Skeletal muscle satellite cell (primary cell): ENCODE data around the gene CMTM2. TPM values are rescaled to one million over a fixed set of nuclear protein-coding genes. Genes with fewer than 3 reads are reported as not detected.
"Not testable (repeated sequence)": the region's sequence is repeated elsewhere in the genome, so short reads cannot be mapped to it uniquely, and the experiment has no call there.

Source experiments
- H3K27me3 ChIP-seq: 2 replicates; pipeline ENCODE4 v1.7.0; 2013; ENCODE audit warnings: low read length; ENCODE audit not compliant: control insufficient read depth, insufficient read depth
- H3K36me3 ChIP-seq: 2 replicates; pipeline ENCODE4 v1.7.0; 2013; ENCODE audit warnings: mild to moderate bottlenecking, control low read depth, low read length; ENCODE audit not compliant: insufficient read depth
- H3K4me1 ChIP-seq: 2 replicates; pipeline ENCODE4 v1.7.0; 2013; ENCODE audit warnings: low read length; ENCODE audit not compliant: control insufficient read depth, insufficient read depth
- H3K4me2 ChIP-seq: 2 replicates; pipeline ENCODE4 v1.7.0; 2013; ENCODE audit warnings: mild to moderate bottlenecking, low read length
- H3K4me3 ChIP-seq: 2 replicates; pipeline ENCODE4 v1.7.0; 2013; ENCODE audit warnings: low read length
- H3K9ac ChIP-seq: 2 replicates; pipeline ENCODE4 v1.7.0; 2013; ENCODE audit warnings: mild to moderate bottlenecking, low read depth, low read length, moderate library complexity
- H3K9me3 ChIP-seq: replicated peaks from 2 replicates; pipeline ENCODE4 v1.7.0; 2013; ENCODE audit warnings: mild to moderate bottlenecking, control low read depth, low read length
- small RNA-seq: library from RNA; depleted of rRNA; stranded (forward); fragments of <200 nt; gene quantifications from one replicate; pipeline ENCODE3, GENCODE V24; 2012

CMTM2 gene

GRCh38 chr16:66627611-66628378 lies 48.5 kb downstream of the CMTM2 start:
- not testable (repeated sequence) for H3K36me3 ChIP-seq, H3K4me2 ChIP-seq, H3K4me3 ChIP-seq

GRCh38 chr16:66629856-66630255 lies 50.6 kb downstream of the CMTM2 start:
- Histone ChIP-seq H3K4me1 (no peaks in the 10 kb centered on the region), H3K27me3 (no peaks in the 10 kb centered on the region), H3K4me3 (no peak overlapping the region), H3K36me3 (no peaks in the 10 kb centered on the region), H3K9ac (no peak overlapping the region), H3K9me3 (no peaks in the 10 kb centered on the region), H3K4me2 (no peak overlapping the region)

More at GRCh38 chr16:66627611-66628378, 48.5 kb downstream of the CMTM2 start:
- H3K27me3 ChIP-seq, H3K9me3 ChIP-seq, H3K4me1 ChIP-seq, H3K9ac ChIP-seq: not testable (repeated sequence)

GRCh38 chr16:66630561-66631260 lies 51.4 kb downstream of the CMTM2 start:
- not testable (repeated sequence) for H3K9me3 ChIP-seq, H3K4me3 ChIP-seq, H3K4me1 ChIP-seq, H3K36me3 ChIP-seq, H3K4me2 ChIP-seq, H3K27me3 ChIP-seq, H3K9ac ChIP-seq

GRCh38 chr16:66631558-66631957 lies 52.3 kb downstream of the CMTM2 start:
- H3K27me3 ChIP-seq, H3K36me3 ChIP-seq, H3K9me3 ChIP-seq, H3K9ac ChIP-seq, H3K4me3 ChIP-seq, H3K4me1 ChIP-seq, H3K4me2 ChIP-seq: not testable (repeated sequence)

- H3K4me2 ChIP-seq: no peak overlapping the region
- no peaks in the 10 kb centered on the region for H3K36me3 ChIP-seq
- H3K4me1 ChIP-seq: peaks cover 10% of the 10 kb centered on the region
- H3K9me3 ChIP-seq: no peaks in the 10 kb centered on the region
- no peak overlapping the region for H3K4me3 ChIP-seq
- H3K9ac ChIP-seq: no peak overlapping the region
- no peaks in the 10 kb centered on the region for H3K27me3 ChIP-seq
Measured at GRCh38 chr16:66634527-66635196, 55.4 kb downstream of the CMTM2 start.

GRCh38 chr16:66635406-66635805 lies 56.1 kb downstream of the CMTM2 start:
- Histone ChIP-seq H3K27me3 (no peaks in the 10 kb centered on the region), H3K36me3 (no peaks in the 10 kb centered on the region)

GRCh38 chr16:66636199-66636598 lies 56.9 kb downstream of the CMTM2 start:
- Histone ChIP-seq H3K4me2 (no peak overlapping the region), H3K27me3 (no peaks in the 10 kb centered on the region), H3K36me3 (no peaks in the 10 kb centered on the region), H3K9ac (no peak overlapping the region), H3K9me3 (no peaks in the 10 kb centered on the region), H3K4me3 (no peak overlapping the region), H3K4me1 (peaks cover 10% of the 10 kb centered on the region)

More at GRCh38 chr16:66635406-66635805, 56.1 kb downstream of the CMTM2 start:
- Histone ChIP-seq H3K9me3 (no peaks in the 10 kb centered on the region), H3K4me1 (peaks cover 10% of the 10 kb centered on the region), H3K9ac (no peak overlapping the region), H3K4me3 (no peak overlapping the region), H3K4me2 (no peak overlapping the region)

GRCh38 chr16:66637806-66638205 lies 58.5 kb downstream of the CMTM2 start:
- H3K4me1 ChIP-seq: peaks cover 10% of the 10 kb centered on the region
- H3K9ac ChIP-seq: no peak overlapping the region
- no peak overlapping the region for H3K4me3 ChIP-seq
- H3K4me2 ChIP-seq: no peak overlapping the region
- H3K27me3 ChIP-seq: no peaks in the 10 kb centered on the region
- H3K36me3 ChIP-seq: no peaks in the 10 kb centered on the region
- no peaks in the 10 kb centered on the region for H3K9me3 ChIP-seq

Small RNA genes lying within 50 kb of the gene (small RNA-seq; reads per million reads assigned to genes)
- not detected for gene CKLF-CMTM1
